ENCODE data around the gene TRIM49.
"Not testable (repeated sequence)": the region's sequence is repeated elsewhere in the genome, so short reads cannot be mapped to it uniquely, and the experiment has no call there.

TRIM49 gene

GRCh38 chr11:89808475-89808874 lies at the start of gene TRIM49:
TSS of gene TRIM49 (minus strand) at chr11:89808575. CDS start at chr11:89804469, 4,106 bp downstream.
- intact Hi-C loops (cut with DNase I); DNase-seq: not testable (repeated sequence)

GRCh38 chr11:89826694-89827093 lies 18.3 kb upstream of the TRIM49 start:
- DNase-seq; intact Hi-C loops (cut with DNase I): not testable (repeated sequence)

GRCh38 chr11:89820008-89820407 lies 11.6 kb upstream of the TRIM49 start:
- peak in 9 of 42 donors; percentile 2 to 54 (median 23) for DNase-seq
- intact Hi-C loops (cut with DNase I), result not testable (repeated sequence)

- DNase-seq; intact Hi-C loops (cut with DNase I): not testable (repeated sequence)
Measured at GRCh38 chr11:89813535-89813934, 5.2 kb upstream of the TRIM49 start.

GRCh38 chr11:89787506-89788063 lies 20.8 kb downstream of the TRIM49 start:
- intact Hi-C loops (cut with DNase I); DNase-seq: not testable (repeated sequence)

GRCh38 chr11:89785726-89786125 lies 22.6 kb downstream of the TRIM49 start:
- intact Hi-C loops (cut with DNase I); DNase-seq: not testable (repeated sequence)

GRCh38 chr11:89750822-89751221 lies 57.6 kb downstream of the TRIM49 start:
- DNase-seq; intact Hi-C loops (cut with DNase I): not testable (repeated sequence)

Data from head of caudate nucleus (tissue), 42 donors.